Measurements from ENCODE around the gene CLEC12A. TPM values are rescaled to one million over a fixed set of nuclear protein-coding genes. Genes with fewer than 3 reads are reported as not detected.

CLEC12A gene
- total RNA-seq, 2 donors from 2014 or later, result 0.59 to 0.72 TPM

GRCh38 chr12:9991876-9992275 lies 20.7 kb downstream of the CLEC12A start:
- no peaks in the 10 kb centered on the region for H3K36me3 ChIP-seq
- TF ChIP-seq CTCF (IDR thresholded peaks at IDR 0.05), result no peak

GRCh38 chr12:9992296-9992695 lies 21.1 kb downstream of the CLEC12A start:
- no peaks in the 10 kb centered on the region for H3K4me1 ChIP-seq
- TF ChIP-seq CTCF (IDR thresholded peaks at IDR 0.05), result no peak
- intact Hi-C loops (cut with DNase I), result no loop called here

More at GRCh38 chr12:9991876-9992275, 20.7 kb downstream of the CLEC12A start:
- Histone ChIP-seq H3K9me3 (no peaks in the 10 kb centered on the region), H3K27ac (no peak overlapping the region), H3K4me1 (no peaks in the 10 kb centered on the region), H3K27me3 (no peaks in the 10 kb centered on the region), H3K4me3 (no peak overlapping the region), H3K9ac (ENCODE audit: low read depth in 2 of 2, low read length in 2 of 2) (no peak overlapping the region)
- DNase-seq, result no peak
- intact Hi-C loops (cut with DNase I), result no loop called here

GRCh38 chr12:9999016-9999415 lies 27.8 kb downstream of the CLEC12A start, which contains the start of gene CLEC1B:
TSS of gene CLEC1B (minus strand) at chr12:9999121. CDS start at chr12:9999100, 21 bp downstream.
- Histone ChIP-seq H3K9me3 (no peaks in the 10 kb centered on the region), H3K27ac (no peak within 1 kb of the TSS), H3K4me3 (no peak within 1 kb of the TSS), H3K36me3 (no peaks in the 10 kb centered on the region), H3K4me1 (no peaks in the 10 kb centered on the region), H3K9ac (ENCODE audit: low read depth in 2 of 2, low read length in 2 of 2) (no peak within 1 kb of the TSS), H3K27me3 (no peaks in the 10 kb centered on the region)
- no peak for DNase-seq
- intact Hi-C loops (cut with DNase I), result no loop called here
- no peak for TF ChIP-seq CTCF (IDR thresholded peaks at IDR 0.05)

More at GRCh38 chr12:9992296-9992695, 21.1 kb downstream of the CLEC12A start:
- DNase-seq, result no peak
- Histone ChIP-seq H3K27ac (no peak overlapping the region), H3K36me3 (no peaks in the 10 kb centered on the region), H3K9me3 (no peaks in the 10 kb centered on the region), H3K9ac (ENCODE audit: low read depth in 2 of 2, low read length in 2 of 2) (no peak overlapping the region), H3K27me3 (no peaks in the 10 kb centered on the region), H3K4me3 (no peak overlapping the region)

GRCh38 chr12:10001171-10001776 lies 30.1 kb downstream of the CLEC12A start:
- no peaks in the 10 kb centered on the region for H3K4me1 ChIP-seq
- no peak for DNase-seq
- no peak for TF ChIP-seq CTCF (IDR thresholded peaks at IDR 0.05)
- no peak overlapping the region for H3K27ac ChIP-seq
- no peak overlapping the region for H3K4me3 ChIP-seq
- H3K27me3 ChIP-seq, result no peaks in the 10 kb centered on the region
- H3K36me3 ChIP-seq, result no peaks in the 10 kb centered on the region
- intact Hi-C loops (cut with DNase I), result no loop called here
- H3K9ac ChIP-seq (ENCODE audit: low read depth in 2 of 2, low read length in 2 of 2), result no peak overlapping the region
- no peaks in the 10 kb centered on the region for H3K9me3 ChIP-seq

GRCh38 chr12:10012630-10013330 lies 41.6 kb downstream of the CLEC12A start:
- intact Hi-C loops (cut with DNase I), result no loop called here
- no peak for TF ChIP-seq CTCF (IDR thresholded peaks at IDR 0.05)

More at GRCh38 chr12:10012630-10013330, 41.6 kb downstream of the CLEC12A start:
- no peak overlapping the region for H3K4me3 ChIP-seq
- H3K9me3 ChIP-seq, result no peaks in the 10 kb centered on the region
- H3K36me3 ChIP-seq, result no peaks in the 10 kb centered on the region
- no peak overlapping the region for H3K9ac ChIP-seq (ENCODE audit: low read depth in 2 of 2, low read length in 2 of 2)
- DNase-seq, result no peak
- H3K27me3 ChIP-seq, result no peaks in the 10 kb centered on the region
- H3K27ac ChIP-seq, result no peak overlapping the region
- no peaks in the 10 kb centered on the region for H3K4me1 ChIP-seq

All from colonic mucosa (tissue), 4 donors.